IMR-90 (cell line): ENCODE data around the gene CERS5. TPM values are rescaled to one million over a fixed set of nuclear protein-coding genes. Genes with fewer than 3 reads are reported as not detected.

Experiments used
- ATAC-seq: fragments of 200-7000 bp; cut with Tn5 transposase; 2 replicates; pipeline ENCODE4 v1.9.1; 2020; ENCODE audit warnings: low read depth, mild to moderate bottlenecking, moderate library complexity
- BruUV-seq: library from RNA; stranded (reverse); fragments of 400-500 nt; replicated peaks from 2 replicates; lab custom pipeline; 2021; lab: Mats Ljungman, UMichigan
- CTCF ChIA-PET: fragments of 300-600 bp; formaldehyde crosslinking; extraction: SDS; loops from one replicate; lab custom pipeline; 2021; ENCODE audit warnings: antibody characterized with exemption; lab: Yijun Ruan, JAX
- POLR2A ChIA-PET: fragments of 300-600 bp; sonication (Branson Sonifier 250); formaldehyde crosslinking; loops from one replicate; lab custom pipeline; 2022; ENCODE audit warnings: antibody characterized with exemption; ENCODE audit not compliant: unreplicated experiment; lab: Charles Lee
- DNase-seq: peaks from one replicate; pipeline ENCODE4 v3.0.0; 2013
- H2AFZ ChIP-seq: replicated peaks from 2 replicates; pipeline ENCODE3; 2013; ENCODE audit warnings: low read length, mild to moderate bottlenecking; ENCODE audit not compliant: poor library complexity
- H2AK5ac ChIP-seq: 2 replicates; pipeline ENCODE4 v1.6.1; 2013; ENCODE audit warnings: low read depth, low read length, inconsistent platforms
- H2AK9ac ChIP-seq: replicated peaks from 2 replicates; pipeline ENCODE3; 2013; ENCODE audit warnings: mild to moderate bottlenecking, low read depth, low read length, moderate library complexity; ENCODE audit not compliant: poor library complexity
- H2BK120ac ChIP-seq: 2 replicates; pipeline ENCODE4 v1.6.1; 2013; ENCODE audit warnings: low read depth, low read length, inconsistent platforms
- H2BK15ac ChIP-seq: 3 replicates; pipeline ENCODE4 v1.6.1; 2013; ENCODE audit warnings: low read depth, low read length, inconsistent platforms
- H2BK20ac ChIP-seq: 2 replicates; pipeline ENCODE4 v1.6.1; 2013; ENCODE audit warnings: low read depth, mild to moderate bottlenecking, inconsistent platforms, low read length, moderate library complexity
- H2BK5ac ChIP-seq: 2 replicates; pipeline ENCODE4 v1.6.1; 2013; ENCODE audit warnings: mild to moderate bottlenecking, low read depth, low read length, inconsistent platforms; ENCODE audit not compliant: poor library complexity, severe bottlenecking
- H3K14ac ChIP-seq: replicated peaks from 2 replicates; pipeline ENCODE4 v1.6.1; 2013; ENCODE audit warnings: low read depth, low read length, inconsistent platforms
- H3K18ac ChIP-seq: 2 replicates; pipeline ENCODE4 v1.6.1; 2013; ENCODE audit warnings: low read depth, low read length, control low read depth
- H3K23ac ChIP-seq: 2 replicates; pipeline ENCODE4 v1.6.1; 2013; ENCODE audit warnings: low read depth, low read length, inconsistent platforms
- H3K27ac ChIP-seq: 2 replicates; pipeline ENCODE4 v1.5.1; 2013; ENCODE audit warnings: mild to moderate bottlenecking, control low read depth, low read length; ENCODE audit not compliant: insufficient read depth
- H3K27me3 ChIP-seq: 2 replicates; pipeline ENCODE4 v1.6.1; 2013; ENCODE audit warnings: low read length; ENCODE audit not compliant: control insufficient read depth, insufficient read depth
- H3K36me3 ChIP-seq: 2 replicates; pipeline ENCODE4 v1.6.1; 2013; ENCODE audit warnings: low read length, mixed read lengths; ENCODE audit not compliant: control insufficient read depth, insufficient read depth
- H3K4ac ChIP-seq: 2 replicates; pipeline ENCODE4 v1.6.1; 2013; ENCODE audit warnings: low read depth, low read length, inconsistent platforms
- H3K4me1 ChIP-seq: 2 replicates; pipeline ENCODE4 v1.6.1; 2013; ENCODE audit warnings: low read length, mixed read lengths; ENCODE audit not compliant: control insufficient read depth, insufficient read depth
- H3K4me2 ChIP-seq: 2 replicates; pipeline ENCODE4 v1.6.1; 2013; ENCODE audit warnings: low read depth, mild to moderate bottlenecking, control low read depth, low read length, moderate library complexity
- H3K4me3 ChIP-seq: 2 replicates; pipeline ENCODE4 v1.5.1; 2013; ENCODE audit warnings: low read depth, mild to moderate bottlenecking, control low read depth, low read length, moderate library complexity; ENCODE audit not compliant: insufficient read depth
- H3K56ac ChIP-seq: 2 replicates; pipeline ENCODE4 v1.6.1; 2013; ENCODE audit warnings: low read length, inconsistent platforms; ENCODE audit not compliant: insufficient read depth; ENCODE audit errors: extremely low read depth
- H3K79me1 ChIP-seq, 2 experiments: 2 replicates each; pipeline ENCODE4 v1.6.1; 2013; ENCODE audit warnings: low read length in 2 of 2, inconsistent platforms in 1 of 2, low read depth in 1 of 2
- H3K9ac ChIP-seq: 2 replicates; pipeline ENCODE4 v1.6.1; 2013; ENCODE audit warnings: low read depth, low read length, control low read depth
- H3K9me1 ChIP-seq: 2 replicates; pipeline ENCODE4 v1.6.1; 2013; ENCODE audit warnings: low read length, inconsistent platforms; ENCODE audit not compliant: insufficient read depth
- H3K9me3 ChIP-seq: 2 replicates; pipeline ENCODE4 v1.6.1; 2013; ENCODE audit warnings: low read length; ENCODE audit not compliant: control insufficient read depth, insufficient read depth
- H4K20me1 ChIP-seq: 2 replicates; pipeline ENCODE4 v1.6.1; 2013; ENCODE audit warnings: low read length, inconsistent platforms; ENCODE audit not compliant: insufficient read depth
- H4K5ac ChIP-seq: 2 replicates; pipeline ENCODE4 v1.6.1; 2013; ENCODE audit warnings: mild to moderate bottlenecking, low read depth, low read length, control low read depth
- H4K8ac ChIP-seq, 2 experiments: 2 replicates each; pipeline ENCODE4 v1.6.1; 2013; ENCODE audit warnings: low read depth in 2 of 2, low read length in 2 of 2, control low read depth in 1 of 2, inconsistent platforms in 1 of 2
- H4K91ac ChIP-seq: 2 replicates; pipeline ENCODE4 v1.6.1; 2013; ENCODE audit warnings: low read depth, low read length, inconsistent platforms; ENCODE audit not compliant: insufficient read depth
- NFE2L2 ChIP-seq: fragments of 150-350 bp; IDR thresholded peaks from 2 replicates; pipeline ENCODE4 v1.6.1; 2016; ENCODE audit warnings: low read depth, mild to moderate bottlenecking, low read length
- RFX5 ChIP-seq: IDR thresholded peaks from 2 replicates; pipeline ENCODE4 v1.8.0; 2012; ENCODE audit warnings: low read depth, mild to moderate bottlenecking, low read length, moderate library complexity
- WGBS, 2 experiments: methylation state at CpG; one replicate each; pipeline versions ENCODE4 v1.1.5 to v1.1.7; 2013; ENCODE audit warnings: missing lambda C conversion rate in 2 of 2; ENCODE audit not compliant: insufficient read length in 1 of 2; ENCODE audit errors: extremely low coverage in 2 of 2; 5-methylcytosine and 5-hydroxymethylcytosine counted together
- dilution Hi-C: fragments of 300-500 bp; cut with HindIII; formaldehyde crosslinking; loops from one replicate; pipeline ENCODE4 v1.14.3; 2018; ENCODE audit warnings: low sequenced_read_pairs; ENCODE audit not compliant: unreplicated experiment
- in situ Hi-C: fragments of 300-500 bp; cut with MboI; formaldehyde crosslinking; loops from 3 replicates; pipeline ENCODE4 v1.14.3; 2019; ENCODE audit warnings: low sequenced_read_pairs, inconsistent platforms, mixed read lengths
- intact Hi-C: fragments of 100-400 bp; cut with micrococcal nuclease; formaldehyde crosslinking; loops from 2 replicates; pipeline ENCODE4 v1.10.0; 2022
- polyA plus RNA-seq, 3 experiments: library from polyadenylated mRNA; depleted of rRNA; stranded (reverse); fragments of >200 nt; gene quantifications; 2 replicates each; pipeline ENCODE4 v1.2.3, GENCODE V29; 2012; ENCODE audit warnings: low replicate concordance in 1 of 3
- total RNA-seq: library from RNA; depleted of rRNA; stranded (reverse); fragments of >200 nt; gene quantifications from 2 replicates; pipeline ENCODE4 v1.2.3, GENCODE V29; 2012

Gene CERS5
- total and polyA plus RNA-seq, 2 of the 4 experiments (the other 2 are of a cell fraction), result 40.3 to 60.3 TPM

DNA sequence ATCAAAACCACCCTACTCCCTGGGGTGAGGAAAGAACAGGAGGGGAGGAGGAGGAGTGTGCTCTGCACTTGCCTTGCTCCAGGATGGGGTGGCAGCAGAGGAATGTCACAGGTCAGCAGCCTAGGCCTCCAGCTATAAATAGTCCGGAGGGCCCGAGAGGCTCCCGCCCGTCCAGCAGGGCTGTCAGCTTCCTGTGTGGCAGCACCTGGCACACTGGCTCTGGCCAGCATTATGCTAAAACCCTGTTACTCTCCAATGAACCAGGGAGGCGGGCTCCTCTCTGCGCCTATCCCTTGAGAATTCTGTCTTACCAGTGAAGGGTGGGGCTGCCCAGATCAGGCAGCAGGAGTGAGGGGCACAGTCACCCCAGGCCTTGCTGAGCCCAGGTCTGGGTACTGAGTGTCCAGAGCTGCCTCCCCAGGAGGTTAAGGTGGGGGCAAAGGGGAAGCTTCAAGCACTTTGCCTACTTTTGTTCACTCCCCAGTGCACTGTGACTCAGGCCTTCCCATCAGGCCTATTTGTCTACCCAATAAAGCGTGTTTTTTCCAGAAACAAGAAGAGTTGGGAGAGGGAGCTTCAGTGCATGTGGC is 56.3 kb downstream of the CERS5 start:
- Histone ChIP-seq H3K9me3 (no peaks in the 10 kb centered on the region), H3K9me1 (peaks cover 4% of the 10 kb centered on the region), H3K56ac (no peak overlapping the region), H2AK5ac (peak overlapping the region; percentile 45; the same call in 1 of the 2 replicates), H4K5ac (peak overlapping the region; percentile 76), H2BK120ac (peak overlapping the region; percentile 10; the same call in 1 of the 2 replicates), H3K14ac (peak overlapping the region; percentile 78), H3K4ac (peak overlapping the region; percentile 22), H3K4me1 (peaks cover 13% of the 10 kb centered on the region), H3K79me1 (peaks cover 6 to 27% of the 10 kb centered on the region in 2 experiments; a peak in 3 of 4 replicates), H2AK9ac (peak overlapping the region; percentile 39), H2BK20ac (no peak overlapping the region; the same call in 1 of the 2 replicates), H3K4me3 (no peak overlapping the region), H3K36me3 (no peaks in the 10 kb centered on the region), H3K9ac (peak overlapping the region; percentile 18; the same call in 1 of the 2 replicates), H2BK5ac (peak overlapping the region; percentile 61), H3K18ac (peak overlapping the region; percentile 12; the same call in 1 of the 2 replicates), H4K91ac (peak overlapping the region; percentile 31), H3K27ac (peak overlapping the region; percentile 21; the same call in 1 of the 2 replicates), H3K4me2 (no peak overlapping the region), H3K23ac (peak overlapping the region; percentile 33; the same call in 1 of the 2 replicates), H2AFZ (peak overlapping the region; percentile 99), H4K20me1 (0 out of 2 replicates have a peak, but pooled peaks cover 4% of the 10 kb centered on the region), H3K27me3 (no peaks in the 10 kb centered on the region), H4K8ac (peak overlapping the region; percentile 49 to 96), H2BK15ac (peak overlapping the region; percentile 25; the same call in 1 of the 3 replicates)
- intact Hi-C loops, result no loop called here
- dilution Hi-C loops, result no loop called here
- no peak for ATAC-seq
- WGBS, 2 experiments, result 14% methylated on average over 2 of the region's 7 CpGs; no CpG with 5 or more reads in 1 of the 2 experiments
- CTCF ChIA-PET, result interaction anchor here (0.8 to 2.2 kb wide), 9 partner anchors 7 to 144 kb away, joined by 3 to 13 read pairs (median 5); partner anchors contain the start of genes CERS5, GPD1 and SMARCD1
- POLR2A ChIA-PET, result interaction anchor here (0.6 to 1.3 kb wide), 3 partner anchors 26 to 110 kb away, joined by 3 to 4 read pairs (median 3); partner anchors contain the start of gene SMARCD1
- BruUV-seq, result no TSS peak
- in situ Hi-C loops, result no loop called here
- TF ChIP-seq RFX5 (0 out of 2 replicates have a peak, but pooled peaks have one; percentile 2), NFE2L2 (no peak)
- peak; percentile 11 for DNase-seq
